ENCODE measurements around the gene RAP1B. TPM values are rescaled to one million over a fixed set of nuclear protein-coding genes. Genes with fewer than 3 reads are reported as not detected.

The RAP1B gene
- total RNA-seq, 1 experiment from 2014 or later = 180 TPM

GRCh38 chr12:68648179-68648578 lies 37.5 kb downstream of the RAP1B start:
- DNase-seq (ENCODE audit: unreplicated experiment) = no peak
- Mint-ChIP-seq H3K27ac (ENCODE audit: low read depth, unreplicated experiment) (no peak overlapping the region), H3K4me3 (ENCODE audit: unreplicated experiment) (no peak overlapping the region), H3K27me3 (ENCODE audit: insufficient read depth, unreplicated experiment) (no peaks in the 10 kb centered on the region), H3K36me3 (ENCODE audit: insufficient read depth, unreplicated experiment) (peaks cover 47% of the 10 kb centered on the region), H3K9me3 (ENCODE audit: unreplicated experiment) (no peaks in the 10 kb centered on the region), H3K4me1 (ENCODE audit: insufficient read depth, unreplicated experiment) (no peaks in the 10 kb centered on the region)
- TF ChIP-seq CTCF (IDR thresholded peaks at IDR 0.05; ENCODE audit: unreplicated experiment) = no peak
- intact Hi-C loops (cut with micrococcal nuclease) = no loop called here
- no TSS peak for BruUV-seq (replicated peaks)
- POLR2A ChIA-PET = no interaction called here
- CTCF ChIA-PET = no interaction called here

- BruUV-seq (replicated peaks) = no TSS peak
- Mint-ChIP-seq H3K27me3 (ENCODE audit: insufficient read depth, unreplicated experiment) (no peaks in the 10 kb centered on the region), H3K27ac (ENCODE audit: low read depth, unreplicated experiment) (no peak overlapping the region), H3K4me1 (ENCODE audit: insufficient read depth, unreplicated experiment) (no peaks in the 10 kb centered on the region), H3K9me3 (ENCODE audit: unreplicated experiment) (no peaks in the 10 kb centered on the region), H3K4me3 (ENCODE audit: unreplicated experiment) (no peak overlapping the region), H3K36me3 (ENCODE audit: insufficient read depth, unreplicated experiment) (peaks cover 51% of the 10 kb centered on the region)
- no peak for TF ChIP-seq CTCF (IDR thresholded peaks at IDR 0.05; ENCODE audit: unreplicated experiment)
- DNase-seq (ENCODE audit: unreplicated experiment) = no peak
- POLR2A ChIA-PET = interaction anchor here (0.9 kb wide), 1 partner anchor 144 kb away, joined by 4 read pairs; no protein-coding TSS in a partner anchor
- intact Hi-C loops (cut with micrococcal nuclease) = loop anchor here (5.0 kb wide), 1 partner anchor 443 kb away; no protein-coding TSS in a partner anchor
- CTCF ChIA-PET = interaction anchor here (0.5 to 1.1 kb wide), 2 partner anchors 103 to 334 kb away, joined by 3 read pairs; no protein-coding TSS in a partner anchor
Measured at GRCh38 chr12:68665016-68665569, 54.4 kb downstream of the RAP1B start.

GRCh38 chr12:68667291-68667690 lies 56.6 kb downstream of the RAP1B start:
- H3K27ac Mint-ChIP-seq (ENCODE audit: low read depth, unreplicated experiment) = no peak overlapping the region
- no peak overlapping the region for H3K4me3 Mint-ChIP-seq (ENCODE audit: unreplicated experiment)
- CTCF ChIA-PET = no interaction called here
- POLR2A ChIA-PET = no interaction called here
- no peak for TF ChIP-seq CTCF (IDR thresholded peaks at IDR 0.05; ENCODE audit: unreplicated experiment)
- no peak for DNase-seq (ENCODE audit: unreplicated experiment)
- no TSS peak for BruUV-seq (replicated peaks)
- H3K9me3 Mint-ChIP-seq (ENCODE audit: unreplicated experiment) = no peaks in the 10 kb centered on the region
- intact Hi-C loops (cut with micrococcal nuclease) = loop anchor here (5.0 kb wide), 1 partner anchor 445 kb away; no protein-coding TSS in a partner anchor
- peaks cover 34% of the 10 kb centered on the region for H3K36me3 Mint-ChIP-seq (ENCODE audit: insufficient read depth, unreplicated experiment)
- H3K27me3 Mint-ChIP-seq (ENCODE audit: insufficient read depth, unreplicated experiment) = no peaks in the 10 kb centered on the region
- H3K4me1 Mint-ChIP-seq (ENCODE audit: insufficient read depth, unreplicated experiment) = no peaks in the 10 kb centered on the region

- no TSS peak for BruUV-seq (replicated peaks)
- Mint-ChIP-seq H3K4me1 (ENCODE audit: insufficient read depth, unreplicated experiment) (no peaks in the 10 kb centered on the region), H3K36me3 (ENCODE audit: insufficient read depth, unreplicated experiment) (peaks cover 29% of the 10 kb centered on the region), H3K27me3 (ENCODE audit: insufficient read depth, unreplicated experiment) (no peaks in the 10 kb centered on the region), H3K4me3 (ENCODE audit: unreplicated experiment) (no peak overlapping the region), H3K9me3 (ENCODE audit: unreplicated experiment) (no peaks in the 10 kb centered on the region), H3K27ac (ENCODE audit: low read depth, unreplicated experiment) (no peak overlapping the region)
- intact Hi-C loops (cut with micrococcal nuclease) = loop anchor here (5.0 kb wide), 1 partner anchor 446 kb away; no protein-coding TSS in a partner anchor
- ChIA-PET CTCF (no interaction called here), POLR2A (no interaction called here)
- no peak for TF ChIP-seq CTCF (IDR thresholded peaks at IDR 0.05; ENCODE audit: unreplicated experiment)
- no peak for DNase-seq (ENCODE audit: unreplicated experiment)
Measured at GRCh38 chr12:68667896-68668295, 57.2 kb downstream of the RAP1B start.

Data from MCF 10A (cell line).